Effector memory CD8-positive, alpha-beta T cell (primary cell): Measurements from ENCODE around the gene SERPINI2.

Experiments used
- ATAC-seq: fragments of 150-1000 bp; cut with Tn5 transposase; replicated peaks from 2 replicates; pipeline ENCODE4 v1.10.0; 2021; ENCODE audit warnings: mild to moderate bottlenecking, moderate library complexity
- DNase-seq, 3 experiments: peaks; one replicate each; pipeline ENCODE4 v3.0.0; 2021
- H3K27ac Mint-ChIP-seq, 2 donors: one replicate each; pipeline ENCODE4 v1.8.0; 2022; ENCODE audit warnings: mild to moderate bottlenecking in 2 of 2, mixed read lengths in 2 of 2, moderate library complexity in 2 of 2
- H3K27me3 Mint-ChIP-seq, 2 donors: one replicate each; pipeline ENCODE4 v1.8.0; 2022; ENCODE audit warnings: mixed read lengths in 2 of 2
- H3K36me3 Mint-ChIP-seq: one replicate; pipeline ENCODE4 v1.8.0; 2022; ENCODE audit warnings: mild to moderate bottlenecking, moderate library complexity, mixed read lengths; ENCODE audit not compliant: insufficient read depth
- H3K4me1 Mint-ChIP-seq, 2 donors: one replicate each; pipeline ENCODE4 v1.8.0; 2022; ENCODE audit warnings: low read depth in 2 of 2, mixed read lengths in 2 of 2
- H3K4me3 Mint-ChIP-seq, 2 donors: one replicate each; pipeline ENCODE4 v1.8.0; 2022; ENCODE audit warnings: mild to moderate bottlenecking in 2 of 2, mixed read lengths in 2 of 2, moderate library complexity in 2 of 2
- H3K9me3 Mint-ChIP-seq, 2 donors: one replicate each; pipeline ENCODE4 v1.8.0; 2022; ENCODE audit warnings: mixed read lengths in 2 of 2
- total RNA-seq, 9 experiments: gene quantifications; one replicate each; lab custom pipeline; 2026; lab: John Stamatoyannopoulos, UW

SERPINI2 gene, protein sequence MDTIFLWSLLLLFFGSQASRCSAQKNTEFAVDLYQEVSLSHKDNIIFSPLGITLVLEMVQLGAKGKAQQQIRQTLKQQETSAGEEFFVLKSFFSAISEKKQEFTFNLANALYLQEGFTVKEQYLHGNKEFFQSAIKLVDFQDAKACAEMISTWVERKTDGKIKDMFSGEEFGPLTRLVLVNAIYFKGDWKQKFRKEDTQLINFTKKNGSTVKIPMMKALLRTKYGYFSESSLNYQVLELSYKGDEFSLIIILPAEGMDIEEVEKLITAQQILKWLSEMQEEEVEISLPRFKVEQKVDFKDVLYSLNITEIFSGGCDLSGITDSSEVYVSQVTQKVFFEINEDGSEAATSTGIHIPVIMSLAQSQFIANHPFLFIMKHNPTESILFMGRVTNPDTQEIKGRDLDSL
- total RNA-seq, result 0 to 0.03 (median 0) reads per million in 9 experiments

- H3K27ac Mint-ChIP-seq, result no peak within 1 kb of the TSS
- H3K36me3 Mint-ChIP-seq, result no peaks in the 10 kb centered on the region
- H3K4me3 Mint-ChIP-seq, result no peak within 1 kb of the TSS
- H3K9me3 Mint-ChIP-seq, result no peaks in the 10 kb centered on the region
- H3K4me1 Mint-ChIP-seq, result no peaks in the 10 kb centered on the region
- no peak for DNase-seq
- no peaks in the 10 kb centered on the region for H3K27me3 Mint-ChIP-seq
- ATAC-seq, result no peak
Observed at GRCh38 chr3:167473863-167474262, at the start of gene SERPINI2. SERPINI2 (minus strand) TSS chr3:167474042; CDS start chr3:167471834, 2,208 bp downstream.

GRCh38 chr3:167521006-167521355 lies 47.1 kb upstream of the SERPINI2 start:
- Mint-ChIP-seq H3K36me3 (peaks cover 3% of the 10 kb centered on the region), H3K9me3 (peaks cover 0 to 4% of the 10 kb centered on the region in 2 donors), H3K4me3 (no peak overlapping the region), H3K27me3 (no peaks in the 10 kb centered on the region), H3K27ac (no peak overlapping the region), H3K4me1 (no peaks in the 10 kb centered on the region)
- DNase-seq (no peak), ATAC-seq (no peak)

DNA sequence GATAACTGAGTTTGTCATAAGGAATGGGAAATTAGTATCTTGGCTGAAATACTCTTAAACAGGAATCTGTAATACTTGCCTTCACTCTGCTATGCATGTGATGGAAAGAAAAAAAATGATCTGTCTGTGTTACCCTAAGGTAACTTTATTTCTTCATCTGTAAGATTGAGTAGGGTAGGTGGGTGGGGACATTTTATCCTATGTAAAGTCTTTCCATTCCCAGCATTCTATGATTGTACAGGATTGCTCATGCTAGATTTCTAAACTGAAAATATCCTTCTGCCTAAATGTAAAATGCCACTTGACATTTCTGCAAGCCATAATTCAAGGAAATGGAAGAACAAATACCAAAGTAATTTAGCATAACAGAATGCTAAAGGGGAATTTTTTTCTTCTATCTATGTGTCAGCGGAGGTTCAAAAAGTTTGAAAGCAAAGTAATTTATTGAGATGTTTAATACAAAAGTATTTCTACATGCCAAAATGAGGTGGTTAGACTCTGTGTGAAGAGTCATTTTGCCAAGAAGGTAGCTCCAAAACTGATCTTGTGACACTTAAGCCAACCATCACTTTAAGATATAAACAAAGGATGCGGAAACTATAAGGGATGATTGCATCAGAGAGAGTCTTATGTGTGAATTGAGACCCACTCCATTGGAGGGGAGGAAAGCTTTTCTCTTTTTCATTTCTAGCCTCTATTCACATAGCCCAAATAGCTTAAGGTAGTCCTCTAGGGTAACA lies 46.6 kb upstream of the SERPINI2 start:
- Mint-ChIP-seq H3K27me3 (no peaks in the 10 kb centered on the region), H3K36me3 (peaks cover 3% of the 10 kb centered on the region), H3K9me3 (peaks cover 0 to 4% of the 10 kb centered on the region in 2 donors), H3K27ac (no peak overlapping the region), H3K4me1 (no peaks in the 10 kb centered on the region), H3K4me3 (no peak overlapping the region)
- ATAC-seq, result no peak
- no peak for DNase-seq

DNA sequence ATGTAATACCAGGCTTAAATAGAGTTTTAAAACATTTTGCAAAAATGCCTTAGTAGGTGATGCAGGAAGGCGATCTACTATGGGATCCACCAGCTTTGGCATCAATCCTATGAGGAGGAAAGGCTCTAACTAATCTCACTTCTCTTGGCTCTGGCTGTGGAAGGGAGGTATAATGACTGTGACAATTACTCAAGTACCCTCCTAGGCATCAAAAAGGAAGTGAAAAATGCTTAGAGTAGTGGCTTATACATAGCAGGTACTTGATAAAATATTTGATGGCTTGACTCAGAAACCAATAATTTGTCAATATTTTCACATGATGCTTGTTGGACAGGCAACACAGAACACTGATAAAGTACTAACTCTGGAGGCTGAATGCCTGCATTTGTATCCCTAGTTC lies 34.1 kb upstream of the SERPINI2 start:
- H3K9me3 Mint-ChIP-seq, result peaks cover 4 to 6% of the 10 kb centered on the region in 2 donors
- no peaks in the 10 kb centered on the region for H3K4me1 Mint-ChIP-seq
- H3K27ac Mint-ChIP-seq, result no peak overlapping the region
- no peak for ATAC-seq
- DNase-seq, result no peak
- no peak overlapping the region for H3K4me3 Mint-ChIP-seq
- H3K27me3 Mint-ChIP-seq, result no peaks in the 10 kb centered on the region
- no peaks in the 10 kb centered on the region for H3K36me3 Mint-ChIP-seq

DNA sequence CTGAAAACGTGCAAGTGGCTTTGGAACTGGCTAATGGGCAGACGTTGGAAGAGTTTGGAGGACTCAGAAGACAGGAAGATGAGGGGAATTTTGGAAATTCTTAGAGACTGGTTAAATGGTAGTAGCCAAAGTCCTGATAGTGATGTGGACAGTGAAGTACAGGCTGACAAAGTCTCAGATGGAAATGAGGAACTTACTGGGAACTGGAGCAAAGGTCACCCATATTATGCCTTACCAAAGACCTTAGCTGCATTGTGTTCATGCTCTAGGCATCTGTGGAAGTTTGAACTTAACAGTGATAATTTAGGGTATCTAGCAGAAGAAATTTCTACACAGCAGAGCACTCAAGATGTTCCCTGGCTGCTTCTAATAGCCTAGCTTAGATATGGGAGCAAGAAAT lies 28.6 kb upstream of the SERPINI2 start:
- no peaks in the 10 kb centered on the region for H3K9me3 Mint-ChIP-seq
- no peak overlapping the region for H3K4me3 Mint-ChIP-seq
- H3K36me3 Mint-ChIP-seq, result no peaks in the 10 kb centered on the region
- H3K4me1 Mint-ChIP-seq, result no peaks in the 10 kb centered on the region
- H3K27me3 Mint-ChIP-seq, result no peaks in the 10 kb centered on the region
- H3K27ac Mint-ChIP-seq, result no peak overlapping the region
- DNase-seq (no peak), ATAC-seq (no peak)

- Mint-ChIP-seq H3K9me3 (peaks cover 0 to under 1% of the 10 kb centered on the region in 2 donors), H3K27ac (no peak overlapping the region), H3K27me3 (no peaks in the 10 kb centered on the region), H3K4me3 (no peak overlapping the region), H3K4me1 (no peaks in the 10 kb centered on the region), H3K36me3 (no peaks in the 10 kb centered on the region)
- ATAC-seq (no peak), DNase-seq (no peak)
Observed at GRCh38 chr3:167501941-167502340, 28.1 kb upstream of the SERPINI2 start.

DNA sequence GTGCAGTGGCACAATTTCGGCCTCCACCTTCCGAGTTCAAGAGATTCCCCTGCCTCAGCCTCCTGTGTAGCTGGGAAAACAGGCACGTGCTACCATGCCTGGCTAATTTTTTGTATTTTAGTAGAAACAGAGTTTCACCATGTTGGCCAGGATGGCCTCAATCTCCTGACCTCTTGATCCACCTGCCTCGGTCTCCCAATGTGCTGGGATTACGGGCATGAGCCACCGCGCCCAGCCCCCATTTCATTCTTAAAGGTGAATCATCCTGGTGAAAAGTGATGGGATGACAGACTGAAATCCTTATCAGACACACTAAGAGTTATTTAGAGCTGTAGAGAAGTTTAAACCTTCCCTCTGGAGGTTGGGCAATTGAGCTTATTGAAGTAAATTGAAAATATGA lies 24.1 kb upstream of the SERPINI2 start:
- Mint-ChIP-seq H3K27ac (no peak overlapping the region), H3K27me3 (no peaks in the 10 kb centered on the region), H3K4me3 (no peak overlapping the region), H3K9me3 (peaks cover 0 to 2% of the 10 kb centered on the region in 2 donors), H3K4me1 (no peaks in the 10 kb centered on the region), H3K36me3 (no peaks in the 10 kb centered on the region)
- DNase-seq (no peak), ATAC-seq (no peak)

DNA sequence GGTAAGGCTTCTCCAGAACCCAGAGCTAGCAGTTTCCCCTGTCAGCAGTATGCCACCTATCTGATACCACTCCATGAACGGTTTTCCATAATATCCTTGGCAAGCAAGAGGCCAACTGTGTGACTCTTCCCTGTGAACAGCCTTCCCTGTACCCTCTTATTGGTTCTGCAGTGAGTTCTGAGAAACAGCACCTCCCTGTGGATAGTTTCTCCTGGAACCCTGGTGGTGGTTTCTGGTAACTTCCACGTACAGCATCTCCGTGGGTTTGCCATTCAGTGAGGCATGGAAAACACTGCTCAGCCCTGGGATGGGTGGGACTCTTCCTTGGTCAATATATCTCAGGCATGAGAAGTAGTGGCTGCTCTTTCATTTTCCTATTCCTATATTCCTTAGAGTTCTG lies 19.4 kb upstream of the SERPINI2 start:
- no peak overlapping the region for H3K4me3 Mint-ChIP-seq
- H3K36me3 Mint-ChIP-seq, result no peaks in the 10 kb centered on the region
- H3K9me3 Mint-ChIP-seq, result peaks cover 0 to 8% of the 10 kb centered on the region in 2 donors
- H3K4me1 Mint-ChIP-seq, result no peaks in the 10 kb centered on the region
- no peak for ATAC-seq
- no peak overlapping the region for H3K27ac Mint-ChIP-seq
- no peaks in the 10 kb centered on the region for H3K27me3 Mint-ChIP-seq
- DNase-seq, result no peak

DNA sequence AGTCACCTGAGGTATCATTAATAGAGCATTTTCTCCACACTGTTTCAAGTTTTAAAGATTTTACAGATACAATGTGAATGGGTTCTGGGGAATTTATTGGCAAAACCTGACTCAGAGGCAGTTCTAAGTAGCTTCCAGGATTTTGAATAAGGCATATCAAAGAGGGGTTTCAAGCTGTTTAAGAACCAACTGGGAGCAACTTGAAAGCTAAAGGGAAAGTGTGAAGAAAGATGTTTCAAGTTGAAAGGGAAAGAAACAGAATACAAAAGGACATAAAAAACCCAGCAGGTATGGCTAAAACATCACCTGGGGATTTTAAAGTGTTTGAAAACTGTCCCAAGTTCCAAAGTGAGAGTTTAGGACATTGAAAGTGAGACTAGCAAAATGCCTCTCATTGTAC lies 17.8 kb upstream of the SERPINI2 start:
- no peak overlapping the region for H3K4me3 Mint-ChIP-seq
- no peak for DNase-seq
- no peaks in the 10 kb centered on the region for H3K27me3 Mint-ChIP-seq
- H3K36me3 Mint-ChIP-seq, result no peaks in the 10 kb centered on the region
- H3K27ac Mint-ChIP-seq, result no peak overlapping the region
- H3K9me3 Mint-ChIP-seq, result peaks cover 0 to 6% of the 10 kb centered on the region in 2 donors
- no peaks in the 10 kb centered on the region for H3K4me1 Mint-ChIP-seq
- ATAC-seq, result no peak

- Mint-ChIP-seq H3K4me3 (no peak overlapping the region), H3K9me3 (peaks cover 0 to 6% of the 10 kb centered on the region in 2 donors), H3K27ac (no peak overlapping the region), H3K27me3 (no peaks in the 10 kb centered on the region), H3K4me1 (no peaks in the 10 kb centered on the region), H3K36me3 (peaks cover 2% of the 10 kb centered on the region)
- ATAC-seq (no peak), DNase-seq (no peak)
Observed at GRCh38 chr3:167489571-167489970, 15.7 kb upstream of the SERPINI2 start.

DNA sequence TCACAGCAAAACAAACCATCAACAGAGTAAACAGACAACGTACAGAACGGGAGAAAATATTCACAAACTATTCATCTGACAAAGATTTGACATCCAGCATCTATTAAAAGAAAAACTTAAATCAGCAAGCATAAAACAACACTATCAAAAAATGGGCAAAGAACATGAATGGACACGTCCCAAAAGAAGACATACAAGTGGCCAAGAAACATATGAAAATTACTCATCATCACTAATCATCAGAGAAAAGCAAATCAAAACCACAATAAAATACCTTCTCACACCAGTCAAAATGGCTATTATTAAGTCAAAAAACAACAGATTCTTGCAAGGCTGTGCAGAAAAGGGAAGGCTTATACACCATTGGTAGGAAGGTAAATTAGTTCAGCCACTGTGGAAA lies 13.7 kb upstream of the SERPINI2 start:
- no peaks in the 10 kb centered on the region for H3K27me3 Mint-ChIP-seq
- H3K36me3 Mint-ChIP-seq, result peaks cover 2% of the 10 kb centered on the region
- H3K27ac Mint-ChIP-seq, result no peak overlapping the region
- no peaks in the 10 kb centered on the region for H3K4me1 Mint-ChIP-seq
- peaks cover 0 to 6% of the 10 kb centered on the region in 2 donors for H3K9me3 Mint-ChIP-seq
- DNase-seq (no peak), ATAC-seq (no peak)
- no peak overlapping the region for H3K4me3 Mint-ChIP-seq

- Mint-ChIP-seq H3K4me1 (no peaks in the 10 kb centered on the region), H3K27me3 (no peaks in the 10 kb centered on the region), H3K27ac (no peak overlapping the region), H3K36me3 (peaks cover 2% of the 10 kb centered on the region), H3K9me3 (peaks cover 0 to 1% of the 10 kb centered on the region in 2 donors), H3K4me3 (no peak overlapping the region)
- ATAC-seq (no peak), DNase-seq (no peak)
Observed at GRCh38 chr3:167484551-167484950, 10.7 kb upstream of the SERPINI2 start.

DNA sequence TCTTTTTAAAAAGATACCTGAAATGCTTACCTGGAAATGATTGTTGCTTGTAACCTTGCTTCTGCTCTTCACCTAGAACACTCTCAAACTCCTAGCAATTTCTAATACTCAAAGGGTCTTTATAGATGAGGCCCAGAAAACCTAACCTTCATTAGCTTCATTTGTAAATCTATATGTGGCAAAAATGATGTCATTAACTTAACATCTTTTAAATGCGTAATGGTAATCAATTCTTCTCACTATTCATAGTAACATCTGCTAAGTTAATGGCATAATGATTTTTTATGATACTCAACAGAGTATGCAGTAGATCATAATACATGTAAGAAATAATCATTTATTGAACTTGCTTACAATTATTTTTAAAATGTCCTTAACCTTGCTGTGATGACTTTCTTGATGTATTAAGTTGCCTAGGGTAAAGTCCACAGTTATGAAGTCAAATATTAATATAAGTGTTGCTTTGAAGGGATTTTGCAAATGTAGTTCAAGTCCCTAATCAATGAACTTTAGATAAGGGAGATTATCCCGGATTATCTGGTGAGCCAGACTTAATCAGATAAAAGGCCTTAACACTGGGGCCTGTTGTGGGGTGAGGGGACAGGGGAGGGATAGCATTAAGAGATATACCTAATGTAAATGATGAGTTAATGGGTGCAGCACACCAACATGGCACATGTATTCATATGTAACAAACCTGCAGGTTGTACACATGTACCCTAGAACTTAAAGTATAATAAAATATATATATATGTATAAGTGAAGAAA lies 10.1 kb upstream of the SERPINI2 start:
- H3K36me3 Mint-ChIP-seq, result peaks cover 2% of the 10 kb centered on the region
- ATAC-seq (no peak), DNase-seq (no peak)
- H3K9me3 Mint-ChIP-seq, result peaks cover 0 to 1% of the 10 kb centered on the region in 2 donors
- no peak overlapping the region for H3K4me3 Mint-ChIP-seq
- no peak overlapping the region for H3K27ac Mint-ChIP-seq
- H3K27me3 Mint-ChIP-seq, result no peaks in the 10 kb centered on the region
- no peaks in the 10 kb centered on the region for H3K4me1 Mint-ChIP-seq
